Heart left ventricle (tissue), 13 donors: ENCODE results near the gene DPY19L1.
"Not testable (repeated sequence)": the region's sequence is repeated elsewhere in the genome, so short reads cannot be mapped to it uniquely, and the experiment has no call there.

Experiments used
- CTCF ChIP-seq, 12 donors: fragments of 200-600 bp; sonication (generic) in 4 of 12; IDR thresholded peaks; one replicate each; pipeline versions ENCODE4 v1.5.0 to v1.8.0; 2018 to 2022; ENCODE audit warnings: antibody characterized with exemption in 12 of 12, mild to moderate bottlenecking in 5 of 12
- POLR2A ChIP-seq, 2 donors: fragments of 450-650 bp; IDR thresholded peaks; one replicate each; pipeline ENCODE4 v1.6.1; 2017; ENCODE audit warnings: antibody characterized with exemption in 2 of 2, mild to moderate bottlenecking in 2 of 2, moderate library complexity in 2 of 2
- donor health status: ischemic (EF 13 %, LVEDD 7.1; RV severe dilation, severe dysfunction).
- donor health status: DM: no; HTN: yes; CAD: no.
- donor health status: DM: no; HTN: no; CAD: no.
- donor health status: ischemic (EF 25% LVEDD 6.9; RV normal size, moderate dysfunction).
- donor health status: ischemic (EF 25% LVEDD 5.7; RV mildly dilated, moderate dysfunction).
- donor health status: ischemic (EF 35%, LVEDD 5.7; RV mildly dilated, moderate dysfunction).
- donor health status: nonischemic (EF 11% LVEDD 7.7; RV severe dilation, severe dysfunction).
- donor health status: DM: yes; HTN: yes; CAD: no.
- donor health status: PGD.
- donor health status: ischemic (EF 29% LVEDD 5.4; RV normal size, mild dysfunction).
- donor health status: nonischemic (EF 23%, LVEDD 6.1; RV moderate dilation, normal function).

DNA sequence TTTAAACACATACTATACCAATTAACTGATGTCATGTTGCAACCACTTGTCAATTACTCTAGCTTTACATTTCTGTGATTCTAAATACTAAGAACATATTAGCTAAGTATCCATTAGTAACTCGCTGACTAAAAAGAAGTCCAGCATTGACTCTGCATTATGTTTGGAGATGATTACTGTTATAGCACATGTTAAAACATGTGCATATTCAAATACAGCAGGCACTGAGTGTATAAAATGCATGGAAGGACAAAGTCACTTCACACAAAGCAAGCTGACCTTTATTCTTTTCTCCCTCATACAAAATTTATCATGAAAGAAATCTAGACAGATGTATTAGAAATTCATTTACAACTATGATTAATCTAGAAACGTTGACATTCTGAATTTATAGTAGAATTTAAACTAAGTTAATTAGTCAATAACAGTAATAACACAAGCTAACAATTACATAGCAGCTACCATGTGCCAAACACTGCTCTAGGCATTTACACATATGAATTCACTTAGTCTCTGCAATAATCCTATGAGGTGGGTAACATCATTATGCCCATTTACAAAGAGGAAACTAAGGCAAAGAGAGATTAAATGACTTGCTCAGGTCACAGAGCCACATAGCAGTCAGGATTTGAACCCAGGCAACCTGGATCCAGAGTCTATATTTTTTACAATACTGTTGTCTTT lies 48.7 kb downstream of the DPY19L1 start:
- not testable (repeated sequence) for TF ChIP-seq CTCF, POLR2A (IDR thresholded peaks at IDR 0.05)
